Measurements from ENCODE around the gene TMEM89. TPM values are rescaled to one million over a fixed set of nuclear protein-coding genes. Genes with fewer than 3 reads are reported as not detected.

The TMEM89 gene
- total and polyA plus RNA-seq, 8 donors = not detected

DNA sequence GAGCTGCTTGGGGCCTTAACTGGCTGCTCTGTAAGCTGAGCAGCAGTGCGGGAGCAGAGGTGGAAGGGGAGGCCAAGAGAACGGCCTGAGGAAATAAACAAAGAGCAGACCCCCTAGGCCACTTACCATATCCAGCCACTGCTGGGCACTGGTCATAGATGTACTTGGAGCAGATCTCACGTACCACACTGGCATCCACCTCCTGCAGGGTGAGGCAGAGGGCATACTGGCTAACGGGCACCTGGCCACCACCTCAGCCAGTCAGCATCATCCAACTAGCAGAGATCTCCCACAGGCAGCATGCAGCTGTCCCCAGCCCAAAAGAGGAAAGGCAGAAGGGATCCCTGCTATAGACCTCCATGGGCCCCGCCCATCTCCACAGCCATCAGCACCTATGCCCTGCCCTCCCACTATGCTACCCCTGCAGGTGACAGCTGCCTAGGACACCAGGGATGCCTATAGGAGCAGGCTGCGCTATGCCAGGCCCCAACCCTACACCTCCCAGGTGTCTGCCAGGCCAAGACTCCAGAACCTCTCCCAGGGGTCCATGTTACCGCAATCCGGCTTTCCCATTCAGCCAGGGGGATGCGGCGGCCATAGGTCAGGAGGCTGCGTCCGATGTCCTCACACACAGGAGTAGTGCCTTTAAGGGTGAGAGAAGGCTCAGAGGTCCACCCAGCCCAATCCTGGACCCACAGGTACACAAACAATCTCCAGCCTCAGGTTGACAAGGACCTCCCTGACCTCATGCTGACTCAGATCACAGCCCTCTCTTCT lies 21.9 kb downstream of the TMEM89 start:
- ATAC-seq (no peak), FAIRE-seq (no peak), DNase-seq (peak in 1 of 6 donors; percentile 21)
- Histone ChIP-seq H3K36me3 (peaks cover 3 to 54% (median 42%) of the 10 kb centered on the region in 3 donors), H3K4me3 (no peak overlapping the region), H3K27ac (no peak overlapping the region), H3K4me1 (no peaks in the 10 kb centered on the region), H3K9me3 (no peaks in the 10 kb centered on the region), H3K27me3 (no peaks in the 10 kb centered on the region)
- TF ChIP-seq, protein P1, sequence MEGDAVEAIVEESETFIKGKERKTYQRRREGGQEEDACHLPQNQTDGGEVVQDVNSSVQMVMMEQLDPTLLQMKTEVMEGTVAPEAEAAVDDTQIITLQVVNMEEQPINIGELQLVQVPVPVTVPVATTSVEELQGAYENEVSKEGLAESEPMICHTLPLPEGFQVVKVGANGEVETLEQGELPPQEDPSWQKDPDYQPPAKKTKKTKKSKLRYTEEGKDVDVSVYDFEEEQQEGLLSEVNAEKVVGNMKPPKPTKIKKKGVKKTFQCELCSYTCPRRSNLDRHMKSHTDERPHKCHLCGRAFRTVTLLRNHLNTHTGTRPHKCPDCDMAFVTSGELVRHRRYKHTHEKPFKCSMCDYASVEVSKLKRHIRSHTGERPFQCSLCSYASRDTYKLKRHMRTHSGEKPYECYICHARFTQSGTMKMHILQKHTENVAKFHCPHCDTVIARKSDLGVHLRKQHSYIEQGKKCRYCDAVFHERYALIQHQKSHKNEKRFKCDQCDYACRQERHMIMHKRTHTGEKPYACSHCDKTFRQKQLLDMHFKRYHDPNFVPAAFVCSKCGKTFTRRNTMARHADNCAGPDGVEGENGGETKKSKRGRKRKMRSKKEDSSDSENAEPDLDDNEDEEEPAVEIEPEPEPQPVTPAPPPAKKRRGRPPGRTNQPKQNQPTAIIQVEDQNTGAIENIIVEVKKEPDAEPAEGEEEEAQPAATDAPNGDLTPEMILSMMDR (IDR thresholded peaks at IDR 0.05) = no peak
- intact Hi-C loops (cut with DNase I) = no loop called here
- WGBS, 2 donors = 96 to 99% methylated on average over 12 of the region's 12 CpGs

DNA sequence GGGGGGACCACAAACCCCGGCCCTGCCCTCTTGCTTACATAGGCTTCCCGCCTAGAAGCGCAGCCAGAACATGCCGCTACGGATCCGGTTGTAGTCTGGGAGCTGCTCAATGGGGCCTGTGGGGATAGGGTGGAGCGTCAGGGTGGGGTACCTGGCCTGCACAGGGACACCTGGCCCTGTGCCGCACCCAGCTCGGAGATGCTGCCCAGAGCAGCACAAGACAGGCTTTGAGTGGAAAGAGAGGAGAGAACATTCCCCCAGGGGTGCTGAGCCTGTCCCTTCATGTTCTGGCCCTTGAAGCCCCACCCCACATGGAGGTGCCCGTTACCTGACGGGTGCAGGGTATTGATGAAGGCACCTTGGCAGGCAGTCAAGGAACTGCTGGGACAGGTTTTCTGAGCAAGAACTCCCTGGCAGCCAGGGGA lies 22.5 kb downstream of the TMEM89 start:
- no peaks in the 10 kb centered on the region for H3K4me1 ChIP-seq
- ATAC-seq (peak in 1 of 4 donors; percentile 7), DNase-seq (no peak), FAIRE-seq (no peak)
- no peak overlapping the region for H3K27ac ChIP-seq
- peaks cover 3 to 48% (median 37%) of the 10 kb centered on the region in 3 donors for H3K36me3 ChIP-seq
- H3K27me3 ChIP-seq = no peaks in the 10 kb centered on the region
- intact Hi-C loops (cut with DNase I) = no loop called here
- TF ChIP-seq, protein P1 (IDR thresholded peaks at IDR 0.05) = no peak
- H3K4me3 ChIP-seq = no peak overlapping the region
- no peaks in the 10 kb centered on the region for H3K9me3 ChIP-seq
- 77 to 81% methylated on average over 11 of the region's 11 CpGs for WGBS, 2 donors

DNA sequence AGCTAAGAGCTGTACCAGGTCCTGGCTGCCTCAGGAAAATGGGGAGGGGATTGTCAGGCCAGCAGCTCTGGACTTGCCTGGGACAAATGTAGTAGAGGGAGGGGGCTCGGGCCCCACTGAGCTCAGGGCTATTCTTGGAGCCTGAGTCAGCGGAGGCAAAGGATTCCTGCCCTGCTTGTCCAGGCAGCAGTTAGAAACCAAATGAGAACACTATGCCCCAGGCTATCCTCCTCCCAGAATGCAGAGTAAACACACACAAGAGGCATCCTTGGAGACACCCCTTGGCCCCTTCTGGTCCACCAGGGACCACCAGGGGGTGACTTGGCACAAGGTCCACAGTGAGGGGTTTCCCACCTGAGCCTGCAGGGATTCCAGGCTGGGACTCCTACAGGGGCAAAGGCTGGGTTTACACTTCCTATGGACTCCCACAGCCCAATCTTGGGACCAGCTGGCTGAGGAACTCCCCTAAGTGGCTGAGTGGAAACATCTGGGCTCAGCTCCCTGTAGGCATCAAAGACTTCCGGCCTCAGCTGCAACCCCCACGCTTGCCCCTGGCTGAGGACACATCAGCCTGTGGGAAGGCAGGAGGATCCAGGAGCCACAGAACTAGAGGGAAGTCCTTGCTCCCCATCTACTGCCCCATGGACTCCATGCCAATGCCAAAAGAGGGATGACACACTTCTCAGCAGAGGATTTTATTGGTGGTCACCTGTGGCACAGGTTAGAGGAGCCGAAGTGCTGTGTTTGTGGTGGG lies 23.1 kb downstream of the TMEM89 start:
- TF ChIP-seq, protein P1 (IDR thresholded peaks at IDR 0.05) = no peak

DNA sequence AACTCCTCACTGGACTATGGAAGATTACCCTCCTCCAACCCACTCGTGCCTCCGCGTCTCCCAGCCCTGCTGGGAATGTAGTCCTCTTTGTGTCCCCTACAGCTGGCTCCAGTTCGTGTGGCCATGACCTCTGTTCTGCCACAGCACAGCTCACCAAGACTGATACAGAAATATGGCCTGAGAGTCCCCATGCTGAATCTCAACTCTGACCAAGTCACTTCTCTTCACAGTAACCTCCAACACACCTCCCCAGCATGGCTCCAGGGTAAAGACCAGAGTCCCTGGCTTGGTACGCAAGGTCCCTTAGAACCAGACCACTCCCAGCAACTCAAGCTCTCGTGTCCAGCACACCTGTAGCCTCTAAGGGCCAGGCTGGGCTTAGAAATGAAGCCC lies 24.2 kb downstream of the TMEM89 start:
- FAIRE-seq (no peak), DNase-seq (peak in 1 of 6 donors; percentile 29), ATAC-seq (no peak)
- Histone ChIP-seq H3K9me3 (no peaks in the 10 kb centered on the region), H3K27me3 (no peaks in the 10 kb centered on the region), H3K36me3 (peaks cover 3 to 33% (median 23%) of the 10 kb centered on the region in 3 donors), H3K4me1 (no peaks in the 10 kb centered on the region), H3K4me3 (no peak overlapping the region), H3K27ac (no peak overlapping the region)
- WGBS, 2 donors = 68 to 71% methylated on average over 6 of the region's 6 CpGs
- intact Hi-C loops (cut with DNase I) = no loop called here
- TF ChIP-seq, protein P1 (IDR thresholded peaks at IDR 0.05) = no peak

More for the DNA sequence above, 23.1 kb downstream of the TMEM89 start:
- Histone ChIP-seq H3K4me1 (no peaks in the 10 kb centered on the region), H3K36me3 (peaks cover 3 to 44% (median 31%) of the 10 kb centered on the region in 3 donors), H3K27me3 (no peaks in the 10 kb centered on the region), H3K27ac (no peak overlapping the region), H3K9me3 (no peaks in the 10 kb centered on the region), H3K4me3 (no peak overlapping the region)
- intact Hi-C loops (cut with DNase I) = no loop called here
- DNase-seq = peak in 1 of 6 donors; percentile 45
- FAIRE-seq = no peak
- 76 to 80% methylated on average over 5 of the region's 5 CpGs for WGBS, 2 donors
- no peak for ATAC-seq
